Mesothelial cell of epicardium (in vitro differentiated cells): ENCODE data around the gene PLEKHG5. TPM values are rescaled to one million over a fixed set of nuclear protein-coding genes. Genes with fewer than 3 reads are reported as not detected.
"Not testable (repeated sequence)": the region's sequence is repeated elsewhere in the genome, so short reads cannot be mapped to it uniquely, and the experiment has no call there.

Source experiments
- DNase-seq, 2 experiments: peaks; one replicate each; pipeline ENCODE4 v3.0.0; 2021; ENCODE audit warnings: low spot score in 2 of 2; ENCODE audit not compliant: unreplicated experiment in 2 of 2
- H3K27ac Mint-ChIP-seq: 2 replicates; pipeline ENCODE4 v1.8.0; 2021; ENCODE audit warnings: mixed read lengths
- H3K27me3 Mint-ChIP-seq: 2 replicates; pipeline ENCODE4 v1.8.0; 2021; ENCODE audit warnings: low read depth, mixed read lengths
- H3K36me3 Mint-ChIP-seq: 2 replicates; pipeline ENCODE4 v1.8.0; 2021; ENCODE audit warnings: mixed read lengths
- H3K4me1 Mint-ChIP-seq: 2 replicates; pipeline ENCODE4 v1.8.0; 2021; ENCODE audit warnings: mixed read lengths
- H3K4me3 Mint-ChIP-seq: 2 replicates; pipeline ENCODE4 v1.8.0; 2021; ENCODE audit warnings: mild to moderate bottlenecking, moderate library complexity, mixed read lengths
- H3K9me3 Mint-ChIP-seq: 2 replicates; pipeline ENCODE4 v1.8.0; 2021; ENCODE audit warnings: mixed read lengths
- total RNA-seq: library from RNA; stranded (reverse); gene quantifications from 3 replicates; pipeline ENCODE4 v1.2.1, GENCODE V29; 2021
- TF ChIP-seq, protein P1 (sequence below): fragments of 200-600 bp; sonication (generic); IDR thresholded peaks from one replicate; pipeline ENCODE4 v1.5.0; 2021; ENCODE audit warnings: antibody characterized with exemption; ENCODE audit not compliant: unreplicated experiment

PLEKHG5 gene
- total RNA-seq, 1 donor from 2014 or later = 51.2 TPM

- peaks cover 4% of the 10 kb centered on the region for H3K27me3 Mint-ChIP-seq
- TF ChIP-seq, protein P1, sequence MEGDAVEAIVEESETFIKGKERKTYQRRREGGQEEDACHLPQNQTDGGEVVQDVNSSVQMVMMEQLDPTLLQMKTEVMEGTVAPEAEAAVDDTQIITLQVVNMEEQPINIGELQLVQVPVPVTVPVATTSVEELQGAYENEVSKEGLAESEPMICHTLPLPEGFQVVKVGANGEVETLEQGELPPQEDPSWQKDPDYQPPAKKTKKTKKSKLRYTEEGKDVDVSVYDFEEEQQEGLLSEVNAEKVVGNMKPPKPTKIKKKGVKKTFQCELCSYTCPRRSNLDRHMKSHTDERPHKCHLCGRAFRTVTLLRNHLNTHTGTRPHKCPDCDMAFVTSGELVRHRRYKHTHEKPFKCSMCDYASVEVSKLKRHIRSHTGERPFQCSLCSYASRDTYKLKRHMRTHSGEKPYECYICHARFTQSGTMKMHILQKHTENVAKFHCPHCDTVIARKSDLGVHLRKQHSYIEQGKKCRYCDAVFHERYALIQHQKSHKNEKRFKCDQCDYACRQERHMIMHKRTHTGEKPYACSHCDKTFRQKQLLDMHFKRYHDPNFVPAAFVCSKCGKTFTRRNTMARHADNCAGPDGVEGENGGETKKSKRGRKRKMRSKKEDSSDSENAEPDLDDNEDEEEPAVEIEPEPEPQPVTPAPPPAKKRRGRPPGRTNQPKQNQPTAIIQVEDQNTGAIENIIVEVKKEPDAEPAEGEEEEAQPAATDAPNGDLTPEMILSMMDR = no peak
- H3K9me3 Mint-ChIP-seq = no peaks in the 10 kb centered on the region
- H3K27ac Mint-ChIP-seq = no peak overlapping the region
- H3K4me3 Mint-ChIP-seq = no peak overlapping the region
- peaks cover 14% of the 10 kb centered on the region for H3K4me1 Mint-ChIP-seq
- peaks cover 12% of the 10 kb centered on the region for H3K36me3 Mint-ChIP-seq
- DNase-seq = no peak
Measured at GRCh38 chr1:6461538-6462411, 29.7 kb downstream of the PLEKHG5 start.

GRCh38 chr1:6461051-6461530, 30.4 kb downstream of the PLEKHG5 start:
- H3K9me3 Mint-ChIP-seq = no peaks in the 10 kb centered on the region
- peaks cover 14% of the 10 kb centered on the region for H3K4me1 Mint-ChIP-seq
- H3K27ac Mint-ChIP-seq = no peak overlapping the region
- H3K4me3 Mint-ChIP-seq = no peak overlapping the region
- no peaks in the 10 kb centered on the region for H3K27me3 Mint-ChIP-seq
- DNase-seq = no peak
- H3K36me3 Mint-ChIP-seq = peaks cover 12% of the 10 kb centered on the region
- TF ChIP-seq, protein P1 = no peak

- H3K4me1 Mint-ChIP-seq = peaks cover 14% of the 10 kb centered on the region
- peaks cover 12% of the 10 kb centered on the region for H3K36me3 Mint-ChIP-seq
- H3K9me3 Mint-ChIP-seq = no peaks in the 10 kb centered on the region
- no peak overlapping the region for H3K27ac Mint-ChIP-seq
- H3K4me3 Mint-ChIP-seq = peak overlapping the region; percentile 43
- TF ChIP-seq, protein P1 = no peak
- no peaks in the 10 kb centered on the region for H3K27me3 Mint-ChIP-seq
- no peak for DNase-seq
Measured at GRCh38 chr1:6460301-6461050, 31.0 kb downstream of the PLEKHG5 start.

GRCh38 chr1:6459850-6460265, 31.6 kb downstream of the PLEKHG5 start:
- Mint-ChIP-seq H3K27me3 (no peaks in the 10 kb centered on the region), H3K4me1 (peaks cover 14% of the 10 kb centered on the region), H3K27ac (no peak overlapping the region), H3K36me3 (peaks cover 12% of the 10 kb centered on the region), H3K9me3 (no peaks in the 10 kb centered on the region), H3K4me3 (peak overlapping the region; percentile 9)
- TF ChIP-seq, protein P1 = no peak
- no peak for DNase-seq

- TF ChIP-seq, protein P1 = no peak
- no peak overlapping the region for H3K27ac Mint-ChIP-seq
- no peak for DNase-seq
- H3K27me3 Mint-ChIP-seq = no peaks in the 10 kb centered on the region
- H3K4me3 Mint-ChIP-seq = no peak overlapping the region
- H3K4me1 Mint-ChIP-seq = peaks cover 14% of the 10 kb centered on the region
- H3K9me3 Mint-ChIP-seq = no peaks in the 10 kb centered on the region
- no peaks in the 10 kb centered on the region for H3K36me3 Mint-ChIP-seq
Measured at GRCh38 chr1:6456800-6457466, 34.5 kb downstream of the PLEKHG5 start.

DNA sequence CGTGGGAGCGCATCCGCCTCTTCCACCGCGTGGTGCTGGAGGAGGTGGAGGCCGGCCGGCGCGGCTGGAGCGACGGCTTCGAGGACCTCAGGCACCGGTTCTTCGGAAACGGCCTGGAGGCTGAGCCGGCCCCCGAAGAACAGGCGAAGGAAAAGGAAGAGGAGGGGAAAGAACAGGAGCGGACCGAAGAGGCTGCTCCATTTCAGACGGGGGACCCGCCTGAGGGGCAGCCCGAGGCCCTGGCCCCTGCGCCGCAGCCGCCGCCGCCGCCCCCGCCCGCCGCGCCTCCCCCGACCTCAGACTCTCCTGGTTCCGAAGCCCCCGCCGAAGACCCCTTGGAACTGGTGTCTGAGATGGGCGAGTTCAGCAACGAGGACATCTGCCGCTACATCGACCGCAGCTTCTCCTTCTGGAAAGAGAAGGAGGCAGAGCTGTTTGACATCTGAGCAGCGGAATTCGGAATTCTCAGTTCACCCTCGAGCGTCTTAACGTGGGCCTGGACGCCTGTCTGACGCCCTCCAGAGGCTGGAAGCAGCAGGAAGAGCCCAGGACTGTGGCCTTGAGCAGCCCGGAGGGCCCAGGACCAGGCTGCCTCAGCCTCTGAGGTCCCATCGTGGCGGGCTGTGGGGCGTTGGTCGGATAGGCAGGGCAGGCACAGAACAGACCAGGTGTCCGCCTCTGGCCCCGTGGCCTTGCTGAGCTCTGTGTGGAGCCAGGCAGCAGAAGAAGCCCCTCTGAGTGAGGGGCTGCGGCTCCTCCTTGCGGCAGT, 35.5 kb downstream of the PLEKHG5 start:
- not testable (repeated sequence) for DNase-seq, H3K4me3 Mint-ChIP-seq, H3K27ac Mint-ChIP-seq, H3K27me3 Mint-ChIP-seq, H3K9me3 Mint-ChIP-seq, H3K36me3 Mint-ChIP-seq
- peaks cover 14% of the 10 kb centered on the region for H3K4me1 Mint-ChIP-seq
